ENCODE results near the gene JAKMIP1. TPM values are rescaled to one million over a fixed set of nuclear protein-coding genes. Genes with fewer than 3 reads are reported as not detected.

Gene JAKMIP1
- total RNA-seq, 1 donor from 2014 or later, result not detected

DNA sequence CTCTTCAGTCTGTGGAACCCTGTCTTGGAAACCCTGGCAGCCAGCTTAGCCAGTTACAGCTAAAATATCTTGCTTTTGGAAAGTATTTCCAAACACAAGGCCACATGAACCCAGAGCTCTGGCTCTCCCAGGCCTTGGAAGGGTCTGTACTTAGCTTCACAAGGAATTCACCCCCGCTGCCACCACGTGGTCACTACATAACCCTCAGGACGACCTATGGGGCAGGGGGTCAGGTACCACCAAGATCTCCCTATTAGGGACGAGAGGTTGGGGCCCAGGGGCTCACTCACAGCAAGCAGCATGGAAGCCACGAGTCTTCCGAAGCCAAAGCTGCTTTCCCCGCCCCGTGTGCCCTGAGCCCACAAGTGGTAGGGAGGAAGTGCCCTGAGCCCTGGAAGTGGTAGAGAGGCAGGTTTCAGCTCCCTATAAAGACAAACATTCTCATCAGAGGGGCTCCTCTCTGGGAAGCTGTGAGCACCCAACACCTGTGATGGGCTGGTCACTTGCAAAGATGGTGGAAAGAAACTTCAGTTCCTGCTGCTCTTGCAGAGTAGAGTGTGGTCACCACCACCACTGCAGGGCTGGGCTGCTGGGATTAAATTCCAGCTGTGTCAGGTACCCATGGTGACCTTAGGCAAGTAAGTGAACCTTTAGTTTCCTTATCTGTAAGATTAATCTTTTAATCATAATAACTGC lies 4.7 kb upstream of the JAKMIP1 start:
- no peak for DNase-seq (ENCODE audit: low read depth, low spot score)

GRCh38 chr4:6204098-6204497 lies 3.7 kb upstream of the JAKMIP1 start:
- no peak for DNase-seq (ENCODE audit: low read depth, low spot score)

DNA sequence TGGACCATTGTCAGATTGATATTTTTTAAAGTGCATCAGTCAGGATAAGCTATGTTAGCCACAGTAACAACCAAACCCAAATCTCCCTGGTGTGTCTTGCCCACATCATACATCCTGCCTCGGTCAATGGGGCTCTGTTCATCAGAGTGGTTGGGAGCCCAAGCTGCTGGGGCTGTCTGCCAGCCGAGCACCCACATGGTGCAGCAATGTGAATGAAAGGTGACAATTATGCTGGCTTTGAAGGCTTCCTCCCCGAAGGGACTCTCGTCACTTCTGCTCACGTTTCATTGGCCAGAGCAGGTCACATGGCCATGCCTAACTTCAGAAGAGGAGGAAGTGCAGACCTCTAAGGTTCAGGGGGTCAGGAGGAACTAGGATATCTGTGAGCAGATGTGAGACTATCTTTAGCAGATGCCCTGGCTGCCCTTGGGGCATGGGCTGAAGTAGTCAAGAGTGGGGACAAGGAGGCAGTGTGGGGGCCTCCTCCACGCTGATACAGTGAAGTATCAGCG lies 1.3 kb upstream of the JAKMIP1 start:
- no peak for DNase-seq (ENCODE audit: low read depth, low spot score)

- no peak for DNase-seq (ENCODE audit: low read depth, low spot score)
Observed at GRCh38 chr4:6200922-6201362, 593 bp upstream of the JAKMIP1 start.

GRCh38 chr4:6199422-6199921 lies 877 bp downstream of the JAKMIP1 start:
- DNase-seq (ENCODE audit: low read depth, low spot score), result no peak

DNA sequence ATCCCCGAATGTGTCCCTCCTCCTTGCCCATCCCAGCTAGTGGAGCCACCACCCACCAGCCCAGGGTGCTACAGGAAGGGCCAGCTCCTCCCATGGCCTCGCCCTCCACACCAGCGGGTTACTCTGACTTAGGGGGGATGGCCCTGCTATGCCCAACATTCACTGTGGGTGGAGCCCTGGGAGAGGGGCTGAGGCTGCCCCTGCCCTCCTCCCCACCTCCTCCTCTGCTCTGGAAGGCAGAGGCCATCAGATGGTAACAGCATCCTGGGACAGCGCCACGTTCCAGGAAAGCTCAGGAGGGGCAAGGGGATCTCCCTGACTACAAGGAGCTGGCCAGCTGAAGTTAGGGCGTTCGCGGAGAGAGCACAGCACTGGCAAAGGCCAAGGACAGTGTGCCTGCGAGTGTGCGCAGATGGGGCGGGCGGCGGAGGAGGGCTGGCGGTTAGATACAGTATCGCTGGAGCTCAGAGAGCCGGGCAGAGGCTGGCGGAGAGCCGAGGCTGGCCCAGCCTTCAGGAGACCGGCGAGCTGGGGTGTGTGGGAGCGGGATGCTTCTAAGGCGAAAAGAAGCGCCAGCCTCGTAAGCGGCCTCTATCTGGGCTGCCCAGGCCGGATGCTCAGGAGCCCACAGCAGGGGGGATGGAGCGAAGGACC lies 1.5 kb downstream of the JAKMIP1 start:
- DNase-seq (ENCODE audit: low read depth, low spot score), result no peak

DNA sequence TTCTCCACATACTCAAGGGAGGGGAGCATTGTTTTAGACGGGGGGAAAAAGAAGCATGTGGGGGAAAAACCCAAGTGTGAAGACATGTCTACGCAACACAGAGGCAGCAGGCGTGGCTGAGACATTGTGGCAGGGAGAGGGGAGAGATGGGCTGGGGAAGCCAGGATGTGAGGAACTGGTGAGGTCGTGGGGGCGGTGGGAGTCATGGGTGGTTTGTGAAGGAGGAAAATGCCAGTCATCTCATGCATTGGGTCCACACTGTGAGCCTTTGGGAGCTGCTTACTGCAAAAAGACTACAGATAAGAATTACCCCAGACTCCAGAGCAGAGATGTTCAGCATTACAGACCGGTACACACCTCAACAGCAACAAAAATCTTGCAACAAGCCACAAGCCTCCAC lies 2.1 kb downstream of the JAKMIP1 start:
- DNase-seq (ENCODE audit: low read depth, low spot score), result no peak

GRCh38 chr4:6197433-6198174 lies 2.7 kb downstream of the JAKMIP1 start:
- no peak for DNase-seq (ENCODE audit: low read depth, low spot score)

DNA sequence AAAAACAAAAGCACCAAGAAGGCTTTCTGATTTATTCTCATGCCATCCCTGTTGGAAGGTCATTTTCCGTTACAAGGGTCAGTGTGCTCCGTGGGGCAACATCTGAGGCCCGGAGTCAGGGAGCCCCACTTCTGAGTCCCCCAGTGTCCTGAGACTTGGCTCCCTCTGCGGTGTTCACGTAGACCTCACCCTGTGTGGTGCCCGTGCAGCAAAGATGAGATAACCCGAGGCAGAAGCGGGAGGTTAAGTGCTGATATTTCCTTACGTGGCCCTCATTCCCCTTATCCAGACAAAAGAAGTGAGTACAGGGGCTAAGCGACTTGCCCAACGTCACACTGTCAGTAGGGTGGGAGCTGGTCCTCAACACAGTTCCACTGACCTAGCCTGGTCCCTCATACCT lies 3.5 kb downstream of the JAKMIP1 start:
- DNase-seq (ENCODE audit: low read depth, low spot score), result no peak

DNA sequence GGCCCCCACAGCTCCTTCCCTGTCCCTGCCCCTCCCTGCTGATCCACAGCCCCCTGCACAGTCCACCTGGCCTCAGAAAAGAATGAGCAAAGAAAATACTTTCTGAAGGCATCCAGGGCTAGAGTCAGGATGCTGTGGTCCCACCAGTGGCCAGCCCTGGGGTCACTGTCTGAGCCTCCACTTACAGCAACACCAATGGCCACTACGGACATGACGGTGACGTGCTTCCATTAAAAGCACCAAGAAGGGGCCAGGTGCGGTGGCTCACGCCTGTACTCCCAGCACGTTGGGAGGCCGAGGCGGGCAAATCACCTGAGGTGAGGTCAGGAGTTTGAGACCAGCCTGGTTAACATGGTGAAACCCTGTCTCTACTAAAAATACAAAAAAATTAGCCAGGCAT lies 4.0 kb downstream of the JAKMIP1 start:
- no peak for DNase-seq (ENCODE audit: low read depth, low spot score)

DNA sequence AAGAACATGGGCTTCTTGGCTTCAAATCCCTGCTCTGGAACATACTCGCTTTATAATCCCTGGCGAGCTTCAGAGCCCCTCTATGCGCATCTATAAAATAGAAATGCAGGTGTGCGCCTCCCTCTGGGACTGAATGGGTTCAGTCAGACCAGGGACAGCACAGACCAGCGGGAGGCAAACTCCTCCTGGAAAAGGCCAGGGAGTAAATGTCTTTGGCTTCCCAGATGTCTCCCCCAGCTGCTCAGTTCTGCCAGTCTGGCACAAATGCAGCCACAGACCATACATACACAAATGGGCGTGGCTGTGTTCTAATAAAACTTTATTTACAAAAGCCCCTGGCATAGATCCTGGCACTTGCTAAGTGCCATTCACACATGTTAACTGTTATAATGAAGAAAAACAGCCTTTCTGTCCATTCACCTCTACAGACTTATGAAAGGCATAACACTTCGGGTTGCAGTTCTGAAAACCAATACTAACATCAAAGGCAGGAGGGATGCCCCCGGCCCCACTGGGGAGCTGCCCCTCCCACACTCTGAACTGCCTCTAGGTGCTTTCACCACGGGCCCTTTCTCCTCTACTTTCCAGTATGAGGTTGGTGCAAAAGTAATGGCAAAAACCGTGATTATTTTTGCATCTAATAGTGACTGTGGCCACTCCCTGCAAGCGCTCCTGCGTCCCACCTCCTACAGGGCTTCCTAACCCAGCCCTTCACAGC lies 4.6 kb downstream of the JAKMIP1 start:
- DNase-seq (ENCODE audit: low read depth, low spot score), result no peak

GRCh38 chr4:6194458-6195195 lies 5.7 kb downstream of the JAKMIP1 start:
- DNase-seq (ENCODE audit: low read depth, low spot score), result no peak

- no peak for DNase-seq (ENCODE audit: low read depth, low spot score)
Observed at GRCh38 chr4:6193399-6193798, 7.0 kb downstream of the JAKMIP1 start.

GRCh38 chr4:6192245-6192644 lies 8.1 kb downstream of the JAKMIP1 start:
- no peak for DNase-seq (ENCODE audit: low read depth, low spot score)

DNA sequence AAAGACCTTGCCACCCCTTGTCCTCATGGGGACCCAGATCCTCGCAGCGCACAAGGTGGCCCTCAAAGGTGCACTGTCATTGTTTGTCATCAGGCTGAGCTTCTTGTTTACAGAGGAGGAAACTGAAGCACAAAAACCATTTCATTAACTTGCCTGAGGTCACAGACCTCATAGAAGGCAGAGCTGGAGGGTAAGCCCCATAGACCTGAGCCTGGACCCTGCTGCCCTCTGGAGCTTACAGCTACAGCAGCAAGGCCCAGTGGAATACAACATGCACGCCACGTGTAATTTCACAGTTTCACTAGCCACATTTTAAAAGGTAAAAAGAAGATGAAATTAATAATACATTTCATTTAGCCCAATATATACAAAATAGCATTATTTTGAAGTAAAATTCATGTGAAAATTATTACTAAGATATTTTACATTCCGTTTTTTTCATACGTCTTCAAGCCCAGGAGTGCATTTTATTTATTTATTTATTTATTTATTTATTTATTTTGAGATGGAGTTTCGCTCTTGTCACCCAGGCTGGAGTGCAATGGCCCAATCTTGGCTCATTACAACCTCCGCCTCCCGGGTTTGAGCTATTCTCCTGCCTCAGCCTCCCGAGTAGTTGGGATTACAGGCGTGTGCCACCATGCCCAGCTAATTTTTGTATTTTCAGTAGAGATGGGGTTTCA lies 8.8 kb downstream of the JAKMIP1 start:
- DNase-seq (ENCODE audit: low read depth, low spot score), result no peak

DNA sequence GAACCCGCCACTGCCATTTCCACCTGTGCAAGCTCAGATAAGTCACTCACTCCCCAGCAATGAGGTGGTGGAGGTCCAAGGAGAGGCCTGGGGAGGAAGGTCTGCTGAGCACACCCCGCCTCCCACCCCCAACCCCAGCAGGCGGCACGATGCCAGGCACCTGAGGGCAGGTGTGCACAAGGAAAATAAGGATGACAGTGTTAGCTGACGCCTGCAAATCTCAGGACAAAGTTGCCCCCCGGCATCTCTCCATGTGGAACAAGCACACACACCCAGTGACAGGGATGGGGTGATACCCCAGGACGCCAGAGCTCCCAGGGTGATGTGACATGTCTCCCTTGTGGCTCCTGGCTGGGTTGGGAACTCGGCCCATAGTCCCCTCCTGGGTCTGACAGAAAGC lies 9.9 kb downstream of the JAKMIP1 start:
- DNase-seq (ENCODE audit: low read depth, low spot score), result no peak

DNA sequence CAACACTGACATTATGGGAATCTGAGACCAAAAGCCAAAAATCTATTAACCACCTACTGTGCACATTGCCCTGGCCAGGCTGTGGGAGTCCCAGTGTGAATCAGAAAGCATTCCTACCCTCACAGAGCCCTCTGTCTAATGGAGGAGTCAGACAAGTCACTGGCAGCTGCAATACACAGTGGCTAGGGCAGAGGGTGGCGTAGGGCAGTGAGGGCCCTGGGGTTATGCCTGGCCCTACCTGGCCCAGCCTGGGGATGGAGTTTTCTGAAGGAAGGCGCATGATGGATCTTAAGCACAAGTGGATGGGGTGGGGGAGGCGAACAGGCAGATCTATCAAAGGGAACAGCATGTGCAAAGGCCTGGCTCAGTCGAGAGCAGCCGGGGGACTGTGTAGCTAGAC lies 10.8 kb downstream of the JAKMIP1 start:
- DNase-seq (ENCODE audit: low read depth, low spot score), result no peak

DNA sequence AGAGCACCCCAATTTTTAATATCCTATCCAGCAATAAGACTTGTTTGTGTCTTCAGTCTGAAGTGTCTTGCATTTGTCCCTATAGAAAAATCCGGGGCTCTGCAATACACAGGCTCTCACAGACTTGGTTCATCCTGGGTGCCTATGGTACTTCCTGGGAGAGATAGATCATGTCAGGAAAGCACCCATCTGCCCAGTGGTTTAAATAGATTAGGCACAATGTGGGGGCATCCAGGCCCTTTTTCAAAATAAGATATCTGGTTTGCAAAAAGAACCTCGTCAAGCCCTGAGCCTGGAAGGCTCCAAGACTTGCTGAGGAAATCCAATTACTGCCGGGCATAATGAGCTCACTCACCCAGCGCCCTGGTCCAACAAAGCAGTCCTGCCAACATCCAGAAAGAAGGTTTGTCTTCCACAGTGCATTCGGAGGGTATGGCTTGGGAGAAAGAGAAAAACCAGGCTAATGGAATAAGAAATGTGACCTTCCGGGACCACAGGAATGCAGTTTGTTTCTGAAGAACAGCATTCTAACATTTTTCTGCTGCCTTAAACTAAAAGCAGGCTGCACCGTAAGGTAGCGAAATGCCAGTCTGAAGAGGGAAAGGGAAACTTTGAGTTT lies 11.6 kb downstream of the JAKMIP1 start:
- DNase-seq (ENCODE audit: low read depth, low spot score), result no peak

DNA sequence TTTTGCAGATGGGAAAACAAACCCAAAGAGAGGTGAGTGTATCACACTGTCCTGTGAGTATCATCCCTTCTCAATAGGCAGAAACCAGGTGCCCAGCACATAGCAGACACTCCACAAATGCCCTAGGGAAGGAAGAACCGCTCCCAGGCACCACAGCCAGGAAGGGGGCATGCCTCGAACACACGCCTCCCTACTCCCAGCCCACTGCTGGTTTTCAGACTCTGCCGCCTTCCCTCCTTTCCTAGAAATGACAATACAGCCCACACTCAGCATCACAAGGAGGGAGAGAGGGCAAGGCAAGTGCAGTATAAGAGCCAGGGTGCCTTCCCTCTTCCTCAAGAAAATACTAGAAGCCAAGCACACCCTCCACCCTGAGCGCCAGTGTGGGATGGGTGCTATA lies 16.2 kb downstream of the JAKMIP1 start:
- no peak for DNase-seq (ENCODE audit: low read depth, low spot score)

GRCh38 chr4:6183740-6184139 lies 16.6 kb downstream of the JAKMIP1 start:
- DNase-seq (ENCODE audit: low read depth, low spot score), result no peak
